ENCODE measurements around the gene SLC34A3. TPM values are rescaled to one million over a fixed set of nuclear protein-coding genes. Genes with fewer than 3 reads are reported as not detected.

Gene SLC34A3
- total and polyA plus RNA-seq, 2 donors (not counting 3 experiments of a cell fraction or from before 2014, with no cell fraction given), result not detected

GRCh38 chr9:137266585-137267453 lies 36.1 kb downstream of the SLC34A3 start:
- intact Hi-C loops (cut with micrococcal nuclease), result no loop called here
- dilution Hi-C loops (cut with MboI; ENCODE audit: extremely low pct_ligation_motif_present, low sequenced_read_pairs), result no loop called here
- ChIA-PET POLR2A (interaction anchor here (1.1 kb wide), 1 partner anchor 26 kb away, joined by 3 read pairs; the partner anchor contains the start of gene TUBB4B), CTCF (interaction anchor here (0.7 kb wide), 1 partner anchor 30 kb away, joined by 3 read pairs; no protein-coding TSS in a partner anchor)
- H4K20me1 ChIP-seq (replicated peaks; ENCODE audit: control insufficient read depth, extremely low read depth, insufficient read depth, low read length), result no peaks in the 10 kb centered on the region
- DNase-seq (ENCODE audit: low read depth, low spot score), result no peak
- H3K9ac ChIP-seq (replicated peaks; ENCODE audit: extremely low read depth, insufficient read depth, low read length), result no peak overlapping the region
- H3K9me3 ChIP-seq (replicated peaks; ENCODE audit: control insufficient read depth, insufficient read depth, low read length), result no peaks in the 10 kb centered on the region
- no peak for FAIRE-seq
- H3K36me3 ChIP-seq (ENCODE audit: control insufficient read depth in 2 of 2, extremely low read depth in 1 of 2, insufficient read depth in 2 of 2, low read length in 2 of 2), result peaks cover 0 to 33% of the 10 kb centered on the region in 2 experiments
- H3K4me1 ChIP-seq (ENCODE audit: control insufficient read depth, extremely low read depth, insufficient read depth, low read length), result peaks cover 22% of the 10 kb centered on the region
- no peak overlapping the region for H3K4me2 ChIP-seq (ENCODE audit: insufficient read depth, low read length)
- no TSS peak for BruUV-seq (replicated peaks)
- no peak for TF ChIP-seq EZH2 (IDR thresholded peaks at IDR 0.05; ENCODE audit: borderline replicate concordance, low read depth, low read length, severe bottlenecking)
- no peak for TF ChIP-seq MYC (IDR thresholded peaks at IDR 0.05; ENCODE audit: low read depth, low read length)
- TF ChIP-seq, protein P1, sequence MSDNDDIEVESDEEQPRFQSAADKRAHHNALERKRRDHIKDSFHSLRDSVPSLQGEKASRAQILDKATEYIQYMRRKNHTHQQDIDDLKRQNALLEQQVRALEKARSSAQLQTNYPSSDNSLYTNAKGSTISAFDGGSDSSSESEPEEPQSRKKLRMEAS (IDR thresholded peaks at IDR 0.05; ENCODE audit: insufficient read depth, insufficient read length), result no peak
- no peaks in the 10 kb centered on the region for H3K9me1 ChIP-seq (replicated peaks; ENCODE audit: control insufficient read depth, extremely low read depth, insufficient read depth, low read length)
- H3K27ac ChIP-seq (ENCODE audit: insufficient read depth, low read depth, low read length), result no peak overlapping the region
- no peak overlapping the region for H2AFZ ChIP-seq (ENCODE audit: low read depth, low read length)
- H3K4me3 ChIP-seq (replicated peaks in 1 of 3; ENCODE audit: insufficient read depth in 1 of 3, low read depth in 1 of 3, low read length in 3 of 3), result no peak overlapping the region
- H3K27me3 ChIP-seq (ENCODE audit: control insufficient read depth in 2 of 2, insufficient read depth in 2 of 2, low read length in 2 of 2), result no peaks in the 10 kb centered on the region
- no peaks in the 10 kb centered on the region for H3K79me2 ChIP-seq (ENCODE audit: control insufficient read depth, insufficient read depth, low read length)

DNA sequence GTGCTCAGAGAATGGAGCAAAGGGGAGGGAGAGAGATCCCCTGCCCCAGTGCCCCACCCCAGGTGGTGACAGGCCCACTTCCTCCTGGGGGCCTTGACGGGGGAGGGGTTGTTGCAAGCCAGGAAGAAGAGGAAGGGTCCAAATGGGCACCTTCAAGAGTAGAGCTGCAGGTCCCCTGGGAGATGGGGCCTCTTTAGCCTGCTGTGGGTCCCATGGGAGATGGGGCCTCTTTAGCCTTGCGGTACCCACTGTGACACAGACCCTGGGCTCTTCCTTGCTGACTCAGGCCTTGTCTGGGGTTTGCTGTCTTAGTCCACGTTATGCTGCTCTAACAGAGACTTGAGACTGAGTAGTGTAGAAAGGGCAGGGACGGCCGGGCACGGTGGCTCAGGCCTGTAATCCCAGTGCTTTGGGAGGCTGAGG lies 37.2 kb downstream of the SLC34A3 start:
- no peak overlapping the region for H3K9ac ChIP-seq (replicated peaks; ENCODE audit: extremely low read depth, insufficient read depth, low read length)
- FAIRE-seq (no peak), DNase-seq (ENCODE audit: low read depth, low spot score) (no peak)
- H3K79me2 ChIP-seq (ENCODE audit: control insufficient read depth, insufficient read depth, low read length), result no peaks in the 10 kb centered on the region
- H3K36me3 ChIP-seq (ENCODE audit: control insufficient read depth in 2 of 2, extremely low read depth in 1 of 2, insufficient read depth in 2 of 2, low read length in 2 of 2), result peaks cover 0 to 40% of the 10 kb centered on the region in 2 experiments
- H2AFZ ChIP-seq (ENCODE audit: low read depth, low read length), result no peak overlapping the region
- H4K20me1 ChIP-seq (replicated peaks; ENCODE audit: control insufficient read depth, extremely low read depth, insufficient read depth, low read length), result no peaks in the 10 kb centered on the region
- peak overlapping the region; percentile 47 for H3K27ac ChIP-seq (ENCODE audit: insufficient read depth, low read depth, low read length)
- ChIA-PET CTCF (no interaction called here), POLR2A (no interaction called here)
- TF ChIP-seq EZH2 (IDR thresholded peaks at IDR 0.05; ENCODE audit: borderline replicate concordance, low read depth, low read length, severe bottlenecking), result no peak
- no peak for TF ChIP-seq POLR2A (IDR thresholded peaks at IDR 0.05; ENCODE audit: low read depth, low read length)
- TF ChIP-seq POLR2AphosphoS5 (IDR thresholded peaks at IDR 0.05; ENCODE audit: insufficient read depth, low read depth, low read length), result no peak
- TF ChIP-seq, protein P1 (IDR thresholded peaks at IDR 0.05; ENCODE audit: insufficient read depth, insufficient read length), result no peak
- TF ChIP-seq, protein P2, sequence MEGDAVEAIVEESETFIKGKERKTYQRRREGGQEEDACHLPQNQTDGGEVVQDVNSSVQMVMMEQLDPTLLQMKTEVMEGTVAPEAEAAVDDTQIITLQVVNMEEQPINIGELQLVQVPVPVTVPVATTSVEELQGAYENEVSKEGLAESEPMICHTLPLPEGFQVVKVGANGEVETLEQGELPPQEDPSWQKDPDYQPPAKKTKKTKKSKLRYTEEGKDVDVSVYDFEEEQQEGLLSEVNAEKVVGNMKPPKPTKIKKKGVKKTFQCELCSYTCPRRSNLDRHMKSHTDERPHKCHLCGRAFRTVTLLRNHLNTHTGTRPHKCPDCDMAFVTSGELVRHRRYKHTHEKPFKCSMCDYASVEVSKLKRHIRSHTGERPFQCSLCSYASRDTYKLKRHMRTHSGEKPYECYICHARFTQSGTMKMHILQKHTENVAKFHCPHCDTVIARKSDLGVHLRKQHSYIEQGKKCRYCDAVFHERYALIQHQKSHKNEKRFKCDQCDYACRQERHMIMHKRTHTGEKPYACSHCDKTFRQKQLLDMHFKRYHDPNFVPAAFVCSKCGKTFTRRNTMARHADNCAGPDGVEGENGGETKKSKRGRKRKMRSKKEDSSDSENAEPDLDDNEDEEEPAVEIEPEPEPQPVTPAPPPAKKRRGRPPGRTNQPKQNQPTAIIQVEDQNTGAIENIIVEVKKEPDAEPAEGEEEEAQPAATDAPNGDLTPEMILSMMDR (IDR thresholded peaks at IDR 0.05; ENCODE audit: extremely low read depth in 1 of 2, insufficient read depth in 1 of 2, low read depth in 1 of 2, low read length in 2 of 2), result no peak
- TF ChIP-seq GATA2 (IDR thresholded peaks at IDR 0.05; ENCODE audit: insufficient read depth, insufficient read length, low read depth, low read length), result no peak
- no peak for TF ChIP-seq JUN (IDR thresholded peaks at IDR 0.05; ENCODE audit: borderline replicate concordance, insufficient read depth, insufficient read length, low read depth)
- no peak for TF ChIP-seq MYC (IDR thresholded peaks at IDR 0.05; ENCODE audit: low read depth, low read length)
- TF ChIP-seq FOS (IDR thresholded peaks at IDR 0.05; ENCODE audit: borderline replicate concordance, insufficient read depth, low read length), result no peak
- H3K27me3 ChIP-seq (ENCODE audit: control insufficient read depth in 2 of 2, insufficient read depth in 2 of 2, low read length in 2 of 2), result no peaks in the 10 kb centered on the region
- BruUV-seq (replicated peaks), result no TSS peak
- dilution Hi-C loops (cut with MboI; ENCODE audit: extremely low pct_ligation_motif_present, low sequenced_read_pairs), result no loop called here
- no peaks in the 10 kb centered on the region for H3K9me1 ChIP-seq (replicated peaks; ENCODE audit: control insufficient read depth, extremely low read depth, insufficient read depth, low read length)
- H3K4me1 ChIP-seq (ENCODE audit: control insufficient read depth, extremely low read depth, insufficient read depth, low read length), result peaks cover 22% of the 10 kb centered on the region
- H3K4me3 ChIP-seq (replicated peaks in 1 of 3; ENCODE audit: insufficient read depth in 1 of 3, low read depth in 1 of 3, low read length in 3 of 3), result no peak overlapping the region
- peak overlapping the region; percentile 1 for H3K4me2 ChIP-seq (ENCODE audit: insufficient read depth, low read length)
- intact Hi-C loops (cut with micrococcal nuclease), result loop anchor here (2.0 kb wide), 2 partner anchors 13 to 67 kb away; partner anchors contain the start of genes NELFB and TPRN
- no peaks in the 10 kb centered on the region for H3K9me3 ChIP-seq (replicated peaks; ENCODE audit: control insufficient read depth, insufficient read depth, low read length)
